Thymus (tissue), 14 donors: ENCODE data around the gene CLEC3B. TPM values are rescaled to one million over a fixed set of nuclear protein-coding genes. Genes with fewer than 3 reads are reported as not detected.
"Not testable (repeated sequence)": the region's sequence is repeated elsewhere in the genome, so short reads cannot be mapped to it uniquely, and the experiment has no call there.

Experiments
- DNase-seq, 9 donors: peaks; one replicate each; pipeline ENCODE4 v3.0.0-alpha.2; 2013; ENCODE audit warnings: low spot score in 9 of 9, low read depth in 6 of 9, missing footprints in 1 of 9
- H3K27ac ChIP-seq, 2 donors: one replicate each; pipeline ENCODE4 v1.5.1; 2013; ENCODE audit warnings: control low read depth in 1 of 2, low read depth in 1 of 2, low read length in 1 of 2, mild to moderate bottlenecking in 1 of 2, moderate library complexity in 1 of 2
- H3K27me3 ChIP-seq, 2 donors: one replicate each; pipeline ENCODE4 v1.5.1; 2013; ENCODE audit warnings: low read length in 1 of 2; ENCODE audit not compliant: control insufficient read depth in 2 of 2, insufficient read depth in 1 of 2
- H3K36me3 ChIP-seq, 2 donors: one replicate each; pipeline ENCODE4 v1.5.1; 2013; ENCODE audit warnings: low read length in 1 of 2, mild to moderate bottlenecking in 1 of 2, moderate library complexity in 1 of 2; ENCODE audit not compliant: control insufficient read depth in 2 of 2, insufficient read depth in 2 of 2
- H3K4me1 ChIP-seq, 2 donors: one replicate each; pipeline ENCODE4 v1.5.1; 2013; ENCODE audit warnings: low read length in 2 of 2; ENCODE audit not compliant: control insufficient read depth in 2 of 2, insufficient read depth in 2 of 2
- H3K4me3 ChIP-seq, 2 donors: one replicate each; pipeline ENCODE4 v1.5.1; 2013; ENCODE audit warnings: low read length in 2 of 2, control low read depth in 1 of 2, mild to moderate bottlenecking in 1 of 2
- H3K9me3 ChIP-seq, 2 donors: one replicate each; pipeline ENCODE4 v1.5.1; 2013; ENCODE audit warnings: low read length in 1 of 2, mild to moderate bottlenecking in 1 of 2; ENCODE audit not compliant: control insufficient read depth in 2 of 2, insufficient read depth in 1 of 2
- WGBS: extraction: QIAGEN DNeasy Blood & Tissue Kit; methylation state at CpG from one replicate; pipeline ENCODE4 v1.1.7; 2013; 5-methylcytosine and 5-hydroxymethylcytosine counted together
- long read RNA-seq, 10 donors: transcript quantifications; one replicate each; lab custom pipeline, GENCODE V29; 2026
- polyA plus RNA-seq: library from polyadenylated mRNA; stranded (reverse); fragments of 200-250 nt; gene quantifications from one replicate; pipeline ENCODE4 v1.2.3, GENCODE V29; 2013
- total RNA-seq: library from RNA; stranded (reverse); fragments of 120-200 nt; gene quantifications from one replicate; pipeline ENCODE4 v1.2.4, GENCODE V29; 2013
- donor health status: healthy.

CLEC3B gene
- total RNA-seq (25.5 TPM), polyA plus RNA-seq (35.9 TPM)
- long read RNA-seq, donor 1, partial matches to known transcripts: 0 of 4 reads
- long read RNA-seq, donor 1, other reads (novel, unspliced or antisense): 0 of 4 reads
- long read RNA-seq, donor 2, transcript CLEC3B-201 (3 exons, 936 nt): major isoform, 35 of 35 reads
- long read RNA-seq, donor 2, partial matches to known transcripts: 0 of 35 reads
- long read RNA-seq, donor 2, other reads (novel, unspliced or antisense): 0 of 35 reads
- long read RNA-seq, donor 3, transcript CLEC3B-201 (3 exons, 936 nt): major isoform, 56 of 56 reads
- long read RNA-seq, donor 3, partial matches to known transcripts: 0 of 56 reads
- long read RNA-seq, donor 3, other reads (novel, unspliced or antisense): 0 of 56 reads
- long read RNA-seq, donor 4, transcript CLEC3B-201 (3 exons, 936 nt): major isoform, 12 of 12 reads
- long read RNA-seq, donor 4, partial matches to known transcripts: 0 of 12 reads
- long read RNA-seq, donor 4, other reads (novel, unspliced or antisense): 0 of 12 reads
- long read RNA-seq, donor 5, transcript CLEC3B-201 (3 exons, 936 nt): major isoform, 48 of 48 reads
- long read RNA-seq, donor 5, partial matches to known transcripts: 0 of 48 reads
- long read RNA-seq, donor 5, other reads (novel, unspliced or antisense): 0 of 48 reads
- long read RNA-seq, donor 6, transcript CLEC3B-201 (3 exons, 936 nt): major isoform, 43 of 43 reads
- long read RNA-seq, donor 6, partial matches to known transcripts: 0 of 43 reads
- long read RNA-seq, donor 6, other reads (novel, unspliced or antisense): 0 of 43 reads
- long read RNA-seq, donor 7, transcript CLEC3B-201 (3 exons, 936 nt): major isoform, 16 of 16 reads
- long read RNA-seq, donor 7, partial matches to known transcripts: 0 of 16 reads
- long read RNA-seq, donor 7, other reads (novel, unspliced or antisense): 0 of 16 reads
- long read RNA-seq, donor 8, transcript CLEC3B-201 (3 exons, 936 nt): major isoform, 11 of 11 reads
- long read RNA-seq, donor 8, partial matches to known transcripts: 0 of 11 reads
- long read RNA-seq, donor 8, other reads (novel, unspliced or antisense): 0 of 11 reads
- long read RNA-seq, donor 9, transcript CLEC3B-201 (3 exons, 936 nt): major isoform, 18 of 18 reads
- long read RNA-seq, donor 9, partial matches to known transcripts: 0 of 18 reads
- long read RNA-seq, donor 9, other reads (novel, unspliced or antisense): 0 of 18 reads
- long read RNA-seq, donor 10, transcript CLEC3B-201 (3 exons, 936 nt): major isoform, 20 of 20 reads
- long read RNA-seq, donor 10, partial matches to known transcripts: 0 of 20 reads
- long read RNA-seq, donor 10, other reads (novel, unspliced or antisense): 0 of 20 reads

- H3K27ac ChIP-seq: no peak within 1 kb of the TSS
- peaks cover 0 to 2% of the 10 kb centered on the region in 2 donors for H3K4me1 ChIP-seq
Observed at GRCh38 chr3:45026038-45026437, at the start of gene CLEC3B. Gene CLEC3B (plus strand): TSS chr3:45026303. CDS start chr3:45026363, 60 bp downstream.

GRCh38 chr3:44981220-44981619 is 44.9 kb upstream of the CLEC3B start:
- WGBS: 80% methylated on average over 1 of the region's 1 CpG
- Histone ChIP-seq H3K27ac (peak overlapping the region; percentile 69), H3K9me3 (no peaks in the 10 kb centered on the region), H3K4me3 (no peak overlapping the region), H3K27me3 (no peaks in the 10 kb centered on the region), H3K36me3 (no peaks in the 10 kb centered on the region), H3K4me1 (peaks cover 37 to 63% of the 10 kb centered on the region in 2 donors)
- DNase-seq: peak in 3 of 9 donors; percentile 24 to 63 (median 28)

More at GRCh38 chr3:45026038-45026437, at the start of gene CLEC3B:
- Histone ChIP-seq H3K9me3 (no peaks in the 10 kb centered on the region), H3K27me3 (peaks cover 0 to 6% of the 10 kb centered on the region in 2 donors), H3K4me3 (no peak within 1 kb of the TSS), H3K36me3 (no peaks in the 10 kb centered on the region)
- 61% methylated on average over 13 of the region's 13 CpGs for WGBS
- DNase-seq: no peak

GRCh38 chr3:44981751-44982150 is 44.4 kb upstream of the CLEC3B start:
- DNase-seq: peak in 1 of 9 donors; percentile 32
- WGBS: 87% methylated on average over 4 of the region's 4 CpGs
- peaks cover 37 to 61% of the 10 kb centered on the region in 2 donors for H3K4me1 ChIP-seq
- H3K27me3 ChIP-seq: no peaks in the 10 kb centered on the region
- H3K27ac ChIP-seq: peak overlapping the region in 1 of 2 donors; percentile 69
- no peak overlapping the region for H3K4me3 ChIP-seq
- H3K9me3 ChIP-seq: no peaks in the 10 kb centered on the region
- H3K36me3 ChIP-seq: no peaks in the 10 kb centered on the region

- peaks cover 37 to 55% of the 10 kb centered on the region in 2 donors for H3K4me1 ChIP-seq
- 94% methylated on average over 3 of the region's 3 CpGs for WGBS
- no peak overlapping the region for H3K4me3 ChIP-seq
- H3K36me3 ChIP-seq: no peaks in the 10 kb centered on the region
- DNase-seq: no peak
- peak overlapping the region in 1 of 2 donors; percentile 73 for H3K27ac ChIP-seq
- H3K27me3 ChIP-seq: no peaks in the 10 kb centered on the region
- no peaks in the 10 kb centered on the region for H3K9me3 ChIP-seq
Observed at GRCh38 chr3:44982817-44983216, 43.3 kb upstream of the CLEC3B start.

- Histone ChIP-seq H3K36me3 (no peaks in the 10 kb centered on the region), H3K27ac (peak overlapping the region; percentile 46 to 73), H3K27me3 (no peaks in the 10 kb centered on the region), H3K4me1 (peaks cover 37 to 58% of the 10 kb centered on the region in 2 donors), H3K9me3 (no peaks in the 10 kb centered on the region), H3K4me3 (no peak overlapping the region)
- DNase-seq: peak in 5 of 9 donors; percentile 32 to 69 (median 44)
- 89% methylated on average over 1 of the region's 1 CpG for WGBS
Observed at GRCh38 chr3:44983484-44983941, 42.6 kb upstream of the CLEC3B start.

GRCh38 chr3:44984335-44984734 is 41.8 kb upstream of the CLEC3B start:
- Histone ChIP-seq H3K36me3 (peaks cover 0 to 5% of the 10 kb centered on the region in 2 donors), H3K27me3 (no peaks in the 10 kb centered on the region), H3K27ac (no peak overlapping the region), H3K4me3 (no peak overlapping the region), H3K4me1 (peaks cover 37 to 58% of the 10 kb centered on the region in 2 donors), H3K9me3 (no peaks in the 10 kb centered on the region)
- 98% methylated on average over 2 of the region's 2 CpGs for WGBS
- DNase-seq: no peak

- not testable (repeated sequence) for H3K27ac ChIP-seq, DNase-seq, H3K4me3 ChIP-seq, H3K27me3 ChIP-seq, H3K9me3 ChIP-seq
- WGBS: 94% methylated on average over 14 of the region's 14 CpGs
- peaks cover 2 to 24% of the 10 kb centered on the region in 2 donors for H3K36me3 ChIP-seq
- H3K4me1 ChIP-seq: peaks cover 30 to 50% of the 10 kb centered on the region in 2 donors
Observed at GRCh38 chr3:44986330-44986729, 39.8 kb upstream of the CLEC3B start.

- Histone ChIP-seq H3K4me1 (peaks cover 22 to 45% of the 10 kb centered on the region in 2 donors), H3K27ac (no peak overlapping the region), H3K9me3 (no peaks in the 10 kb centered on the region), H3K36me3 (peaks cover 8 to 33% of the 10 kb centered on the region in 2 donors), H3K27me3 (no peaks in the 10 kb centered on the region), H3K4me3 (no peak overlapping the region)
- WGBS: 96% methylated on average over 6 of the region's 6 CpGs
- DNase-seq: no peak
Observed at GRCh38 chr3:44987332-44987731, 38.8 kb upstream of the CLEC3B start.
